Measurements from ENCODE around the gene NPHP1.
A peak's percentile ranks its signal among the peaks of the same experiment; 100 is the strongest.
"Not testable (repeated sequence)": the region's sequence is repeated elsewhere in the genome, so short reads cannot be mapped to it uniquely, and the experiment has no call there.

The NPHP1 gene

DNA sequence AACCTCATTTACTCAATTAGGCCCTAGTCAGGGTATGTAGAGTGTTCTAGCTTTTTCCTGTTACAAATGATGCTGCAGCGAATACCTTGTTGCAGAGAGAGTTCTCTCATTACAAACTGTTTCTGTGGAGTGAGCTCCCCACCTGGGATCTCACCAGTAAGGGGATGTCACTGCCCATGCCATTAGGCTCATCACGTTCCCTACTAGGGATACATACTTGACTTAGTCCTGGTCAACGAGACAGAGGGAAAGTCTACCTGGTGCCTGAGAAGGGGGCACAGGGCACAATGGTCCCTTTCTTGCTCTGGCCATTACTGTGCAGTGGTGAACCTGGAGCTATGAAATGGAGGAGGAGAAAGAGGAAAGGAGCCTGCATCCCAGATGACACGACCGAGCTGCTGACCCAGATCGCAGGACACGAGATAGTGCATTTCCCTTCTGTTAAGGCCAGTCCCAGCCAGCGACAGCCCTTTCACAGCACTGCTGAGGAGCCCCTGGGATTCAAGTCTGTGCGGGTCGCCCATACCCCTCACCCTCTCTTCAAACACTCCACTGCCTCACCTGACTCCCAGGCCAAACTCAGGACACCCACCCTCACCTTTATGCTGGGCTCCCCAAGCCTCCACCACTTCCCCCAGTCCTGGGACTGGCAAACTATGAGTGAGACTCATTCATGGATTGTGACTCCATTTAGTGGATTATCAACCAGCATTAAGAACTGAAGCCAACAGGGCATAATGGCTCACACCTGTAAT, 105.2 kb downstream of the NPHP1 start:
- H3K27me3 ChIP-seq, result no peaks in the 10 kb centered on the region
- no peaks in the 10 kb centered on the region for H3K9me3 ChIP-seq
- H3K4me1 ChIP-seq, result peaks cover 0 to 47% (median 27%) of the 10 kb centered on the region in 4 donors
- TF ChIP-seq, protein P1, sequence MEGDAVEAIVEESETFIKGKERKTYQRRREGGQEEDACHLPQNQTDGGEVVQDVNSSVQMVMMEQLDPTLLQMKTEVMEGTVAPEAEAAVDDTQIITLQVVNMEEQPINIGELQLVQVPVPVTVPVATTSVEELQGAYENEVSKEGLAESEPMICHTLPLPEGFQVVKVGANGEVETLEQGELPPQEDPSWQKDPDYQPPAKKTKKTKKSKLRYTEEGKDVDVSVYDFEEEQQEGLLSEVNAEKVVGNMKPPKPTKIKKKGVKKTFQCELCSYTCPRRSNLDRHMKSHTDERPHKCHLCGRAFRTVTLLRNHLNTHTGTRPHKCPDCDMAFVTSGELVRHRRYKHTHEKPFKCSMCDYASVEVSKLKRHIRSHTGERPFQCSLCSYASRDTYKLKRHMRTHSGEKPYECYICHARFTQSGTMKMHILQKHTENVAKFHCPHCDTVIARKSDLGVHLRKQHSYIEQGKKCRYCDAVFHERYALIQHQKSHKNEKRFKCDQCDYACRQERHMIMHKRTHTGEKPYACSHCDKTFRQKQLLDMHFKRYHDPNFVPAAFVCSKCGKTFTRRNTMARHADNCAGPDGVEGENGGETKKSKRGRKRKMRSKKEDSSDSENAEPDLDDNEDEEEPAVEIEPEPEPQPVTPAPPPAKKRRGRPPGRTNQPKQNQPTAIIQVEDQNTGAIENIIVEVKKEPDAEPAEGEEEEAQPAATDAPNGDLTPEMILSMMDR (IDR thresholded peaks at IDR 0.05), result no peak
- no peak overlapping the region for H3K4me3 ChIP-seq
- intact Hi-C loops (cut with DNase I; ENCODE audit: low total_unique reads), result no loop called here
- peak overlapping the region in 1 of 2 donors; percentile 87 for H3K27ac ChIP-seq
- no peaks in the 10 kb centered on the region for H3K36me3 ChIP-seq
- DNase-seq, result no peak

DNA sequence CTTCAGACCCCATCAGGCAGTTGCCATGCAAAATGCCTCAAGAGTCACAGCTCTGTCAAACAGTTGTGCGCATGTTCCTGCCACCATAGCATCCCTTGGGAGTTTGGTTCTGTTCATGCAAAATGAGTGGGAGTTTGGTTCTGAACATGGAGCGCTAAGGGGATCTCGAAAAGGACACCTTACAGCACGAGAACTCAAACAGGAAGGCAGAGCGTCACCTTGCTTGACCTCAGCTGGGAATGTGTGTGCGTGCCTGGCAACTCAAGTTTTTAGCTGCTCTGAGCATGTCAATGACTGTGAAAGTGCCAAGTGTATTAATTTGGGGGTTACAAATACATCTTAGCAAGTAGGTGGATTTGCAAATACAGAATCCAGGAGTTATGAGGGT, 105.8 kb downstream of the NPHP1 start:
- H3K4me3 ChIP-seq, result no peak overlapping the region
- DNase-seq, result no peak
- peak overlapping the region in 1 of 2 donors; percentile 87 for H3K27ac ChIP-seq
- H3K36me3 ChIP-seq, result no peaks in the 10 kb centered on the region
- no peaks in the 10 kb centered on the region for H3K27me3 ChIP-seq
- intact Hi-C loops (cut with DNase I; ENCODE audit: low total_unique reads), result no loop called here
- TF ChIP-seq, protein P1 (IDR thresholded peaks at IDR 0.05), result no peak
- peaks cover 0 to 47% (median 27%) of the 10 kb centered on the region in 4 donors for H3K4me1 ChIP-seq
- no peaks in the 10 kb centered on the region for H3K9me3 ChIP-seq

DNA sequence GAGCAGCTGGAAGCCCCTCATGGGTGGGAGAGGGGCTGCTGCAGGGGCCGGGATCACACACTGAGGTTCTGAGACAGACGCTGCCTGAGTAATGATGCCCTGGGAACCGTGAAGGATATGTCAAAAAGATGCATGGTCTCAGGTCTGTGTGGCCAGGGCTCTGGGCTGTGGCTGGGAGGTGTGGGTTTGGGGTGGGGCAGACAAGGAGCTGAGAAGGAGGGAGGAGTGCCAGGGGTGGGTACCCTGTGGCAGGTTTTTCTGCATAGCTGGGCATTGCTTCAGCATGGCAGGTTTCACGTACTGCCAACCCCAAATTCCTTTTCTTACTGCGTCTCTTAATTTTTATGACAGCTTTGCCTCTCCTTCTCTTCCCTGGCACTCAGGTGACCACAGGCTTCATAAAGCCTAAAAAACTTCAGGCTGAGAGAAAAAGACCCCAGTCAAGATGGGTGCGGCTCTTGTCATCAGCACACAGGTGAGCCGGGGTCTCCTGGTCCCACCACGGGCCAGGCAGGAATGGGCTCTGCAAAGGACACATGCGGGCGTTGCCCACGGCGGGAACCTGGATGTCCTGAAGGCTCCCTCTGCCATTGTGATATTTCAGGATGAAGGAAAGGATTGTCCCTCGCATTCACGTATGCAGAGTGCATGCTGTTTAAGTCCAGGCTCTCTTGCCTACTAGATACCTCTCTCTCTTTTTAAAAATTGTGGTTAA, 107.2 kb downstream of the NPHP1 start:
- H3K27ac ChIP-seq, result no peak overlapping the region
- TF ChIP-seq, protein P1 (IDR thresholded peaks at IDR 0.05), result no peak
- peaks cover 0 to 44% (median 26%) of the 10 kb centered on the region in 4 donors for H3K4me1 ChIP-seq
- H3K4me3 ChIP-seq, result no peak overlapping the region
- H3K27me3 ChIP-seq, result no peaks in the 10 kb centered on the region
- no peaks in the 10 kb centered on the region for H3K9me3 ChIP-seq
- no peaks in the 10 kb centered on the region for H3K36me3 ChIP-seq
- intact Hi-C loops (cut with DNase I; ENCODE audit: low total_unique reads), result no loop called here
- DNase-seq, result no peak

DNA sequence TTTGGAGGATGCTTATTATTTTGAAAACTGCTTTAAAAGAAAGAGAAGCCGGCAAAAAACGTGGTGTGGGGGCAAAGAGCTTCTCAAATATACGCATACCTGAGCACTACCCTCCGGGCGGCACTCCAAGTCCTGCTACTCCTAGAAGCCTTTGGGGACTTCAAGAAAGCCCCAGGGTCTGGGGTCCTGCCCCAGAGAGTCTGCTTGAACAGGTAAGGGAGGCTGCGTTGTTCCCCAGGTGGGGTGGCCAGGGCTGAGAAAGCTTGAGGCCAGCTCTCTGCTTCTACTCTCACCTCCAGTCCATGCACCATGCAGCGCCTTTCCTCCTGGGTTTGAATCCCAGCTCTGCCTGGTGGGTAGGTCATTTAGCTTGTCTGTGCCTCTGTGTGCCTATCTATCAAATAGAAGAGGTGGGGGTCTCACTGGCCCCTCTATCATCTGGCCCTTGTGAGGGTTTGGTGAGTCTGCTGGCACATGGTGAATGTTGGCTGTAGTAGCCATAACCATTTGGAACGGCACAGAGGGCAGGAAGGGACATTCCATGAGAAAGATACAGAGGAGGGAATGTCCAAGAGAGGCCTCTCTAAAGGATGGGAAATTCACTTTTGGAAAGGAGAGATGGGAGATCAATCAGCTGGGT, 108.7 kb downstream of the NPHP1 start:
- H3K4me3 ChIP-seq, result no peak overlapping the region
- peak overlapping the region in 1 of 2 donors; percentile 57 for H3K27ac ChIP-seq
- DNase-seq, result no peak
- H3K9me3 ChIP-seq, result no peaks in the 10 kb centered on the region
- intact Hi-C loops (cut with DNase I; ENCODE audit: low total_unique reads), result no loop called here
- no peaks in the 10 kb centered on the region for H3K36me3 ChIP-seq
- no peaks in the 10 kb centered on the region for H3K27me3 ChIP-seq
- peaks cover 0 to 30% (median 13%) of the 10 kb centered on the region in 4 donors for H3K4me1 ChIP-seq
- TF ChIP-seq, protein P1 (IDR thresholded peaks at IDR 0.05), result no peak

DNA sequence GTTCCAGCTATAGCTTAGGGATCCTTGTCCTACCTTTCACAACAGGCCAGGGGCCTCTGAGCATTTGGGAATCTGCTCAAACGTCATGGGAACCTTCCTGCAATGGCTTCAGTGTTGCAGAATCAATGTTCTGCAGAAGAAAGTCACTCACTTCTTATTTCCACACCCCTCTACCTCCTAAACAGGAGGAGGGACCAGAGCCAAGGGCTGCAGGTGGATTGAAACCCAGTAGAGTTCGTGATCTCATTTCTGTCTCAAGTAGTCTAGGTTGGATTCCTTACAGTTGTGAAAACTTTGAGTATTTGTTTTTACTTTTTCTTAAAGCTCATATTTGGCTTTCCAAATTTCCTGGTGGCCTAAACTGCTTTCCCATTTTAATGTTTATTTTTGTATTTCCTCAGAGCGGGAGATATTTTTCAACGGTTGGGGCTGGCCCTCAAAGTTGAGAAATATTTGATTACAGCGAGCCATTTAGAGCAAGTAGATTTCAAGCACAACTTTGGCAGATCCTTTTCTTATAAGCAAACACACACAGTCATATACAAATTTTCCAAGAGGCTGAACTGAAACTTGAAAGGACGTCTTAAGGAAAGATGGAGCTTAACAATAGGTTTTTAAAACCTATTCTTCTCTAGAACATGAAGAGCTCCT, 109.8 kb downstream of the NPHP1 start:
- H3K36me3 ChIP-seq; intact Hi-C loops (cut with DNase I; ENCODE audit: low total_unique reads); DNase-seq; H3K27me3 ChIP-seq; H3K9me3 ChIP-seq; H3K4me3 ChIP-seq: not testable (repeated sequence)
- H3K27ac ChIP-seq, result peak overlapping the region in 1 of 2 donors; percentile 57
- peaks cover 0 to 23% (median 5%) of the 10 kb centered on the region in 4 donors for H3K4me1 ChIP-seq

DNA sequence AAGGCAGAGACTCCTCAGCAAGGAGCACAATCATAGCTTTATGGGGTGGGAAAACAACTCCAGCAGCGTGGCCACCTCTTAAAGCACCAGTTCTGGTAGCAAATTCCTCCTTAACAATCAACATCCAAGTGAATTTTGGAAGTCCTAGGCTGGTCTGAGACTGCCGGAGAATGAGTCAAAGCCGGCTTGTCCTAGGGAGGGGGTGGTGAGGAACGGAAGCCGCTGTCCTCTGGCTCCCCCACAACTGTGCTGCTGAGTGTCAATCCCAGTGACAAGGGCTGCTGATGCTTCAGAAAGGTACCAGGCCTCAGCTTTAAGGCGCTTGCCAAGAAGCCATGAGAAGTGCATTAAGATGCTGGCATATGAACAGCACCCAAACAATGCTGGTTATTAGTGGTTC, 110.9 kb downstream of the NPHP1 start:
- H3K27me3 ChIP-seq; DNase-seq; H3K4me3 ChIP-seq; H3K9me3 ChIP-seq; intact Hi-C loops (cut with DNase I; ENCODE audit: low total_unique reads); H3K36me3 ChIP-seq; H3K27ac ChIP-seq: not testable (repeated sequence)
- peaks cover 0 to 18% (median 4%) of the 10 kb centered on the region in 4 donors for H3K4me1 ChIP-seq

DNA sequence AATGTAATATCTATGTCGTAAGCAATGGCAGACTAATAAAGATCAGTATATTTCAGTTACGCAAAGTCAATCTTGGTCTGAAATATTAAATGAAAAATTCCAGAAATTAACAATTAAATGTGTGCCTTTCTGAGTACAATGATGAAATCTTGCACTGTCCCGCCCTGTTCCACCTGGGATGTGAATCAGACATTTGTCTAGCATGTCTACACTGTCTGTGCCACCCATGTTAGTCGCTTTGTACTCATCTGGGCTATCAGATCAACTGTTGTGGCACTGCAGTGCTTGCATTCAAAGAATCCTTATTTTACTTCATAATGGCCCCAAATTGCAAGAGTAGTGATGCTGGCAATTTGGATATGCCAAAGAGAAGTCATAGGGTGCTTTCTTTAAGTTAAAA, 114.6 kb downstream of the NPHP1 start:
- DNase-seq; H3K4me3 ChIP-seq; H3K36me3 ChIP-seq; H3K27ac ChIP-seq; intact Hi-C loops (cut with DNase I; ENCODE audit: low total_unique reads); H3K27me3 ChIP-seq; H3K4me1 ChIP-seq; H3K9me3 ChIP-seq: not testable (repeated sequence)

DNA sequence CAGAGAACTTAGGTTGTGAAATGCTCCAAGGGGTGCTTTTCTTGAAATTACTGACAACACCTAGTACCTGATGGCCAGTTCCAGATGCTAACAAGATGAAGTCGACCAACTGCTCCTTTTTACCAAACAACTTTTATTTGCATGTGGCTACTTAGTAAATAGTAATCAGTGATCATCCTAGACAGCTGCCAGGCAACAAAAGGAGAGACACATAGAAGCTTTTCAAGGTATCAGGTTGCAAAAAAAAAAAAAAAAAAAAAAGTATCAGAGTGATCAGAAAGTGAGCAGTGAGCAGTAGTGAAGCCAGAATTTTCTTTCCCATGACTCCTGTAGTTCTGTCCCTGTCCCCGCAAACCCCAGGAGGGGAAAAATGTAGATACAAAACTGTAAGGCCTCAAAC, 121.1 kb downstream of the NPHP1 start:
- intact Hi-C loops (cut with DNase I; ENCODE audit: low total_unique reads); H3K27me3 ChIP-seq; H3K4me3 ChIP-seq; H3K9me3 ChIP-seq; H3K4me1 ChIP-seq; DNase-seq; H3K36me3 ChIP-seq; H3K27ac ChIP-seq: not testable (repeated sequence)

DNA sequence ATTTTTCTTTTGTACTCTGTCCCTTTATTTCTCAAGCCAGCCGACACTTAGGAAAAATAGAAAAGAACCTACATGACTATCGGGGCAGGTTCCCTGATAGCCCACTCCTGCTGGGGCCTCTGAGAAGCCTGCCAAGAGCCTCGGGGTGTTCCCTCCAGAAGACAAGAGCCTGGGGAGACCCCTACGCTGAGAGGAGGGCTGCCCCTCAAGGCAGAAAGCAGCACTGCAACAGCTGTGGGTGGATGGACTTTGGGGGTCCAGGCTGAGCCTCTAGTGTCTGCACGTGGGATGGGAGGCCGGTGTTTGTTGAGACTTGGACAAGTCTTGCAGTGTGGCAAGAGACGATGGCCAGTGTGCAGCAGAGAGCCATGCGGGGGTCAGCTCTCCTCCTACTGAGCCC, 121.7 kb downstream of the NPHP1 start:
- H3K36me3 ChIP-seq; H3K4me1 ChIP-seq; intact Hi-C loops (cut with DNase I; ENCODE audit: low total_unique reads); H3K27ac ChIP-seq; H3K4me3 ChIP-seq; H3K27me3 ChIP-seq; DNase-seq; H3K9me3 ChIP-seq: not testable (repeated sequence)
